NCI-H2171 (cell line): Measurements from ENCODE around the gene C19orf67.
A peak's percentile ranks its signal among the peaks of the same experiment; 100 is the strongest.

Experiments
- DNase-seq: peaks from one replicate; lab custom pipeline; 2025; lab: John Stamatoyannopoulos, UW

Gene C19orf67

GRCh38 chr19:14107581-14108461 lies 22.2 kb upstream of the C19orf67 start:
- DNase-seq: no peak

- no peak for DNase-seq
Observed at GRCh38 chr19:14106840-14107239, 21.3 kb upstream of the C19orf67 start.

- DNase-seq: no peak
Observed at GRCh38 chr19:14105680-14106079, 20.1 kb upstream of the C19orf67 start.

GRCh38 chr19:14103310-14103709 lies 17.7 kb upstream of the C19orf67 start:
- DNase-seq: no peak

- DNase-seq: no peak
Observed at GRCh38 chr19:14102756-14103155, 17.2 kb upstream of the C19orf67 start.

GRCh38 chr19:14102102-14102696 lies 16.6 kb upstream of the C19orf67 start:
- no peak for DNase-seq

- no peak for DNase-seq
Observed at GRCh38 chr19:14101003-14101545, 15.5 kb upstream of the C19orf67 start.

GRCh38 chr19:14097532-14098151 lies 12.1 kb upstream of the C19orf67 start:
- DNase-seq: no peak

- no peak for DNase-seq
Observed at GRCh38 chr19:14096272-14096992, 10.8 kb upstream of the C19orf67 start.

GRCh38 chr19:14094854-14095253 lies 9.3 kb upstream of the C19orf67 start:
- DNase-seq: no peak

- DNase-seq: no peak
Observed at GRCh38 chr19:14093117-14093823, 7.7 kb upstream of the C19orf67 start.

- DNase-seq: no peak
Observed at GRCh38 chr19:14091813-14092462, 6.4 kb upstream of the C19orf67 start.

- DNase-seq: peak; percentile 89
Observed at GRCh38 chr19:14091081-14091812, 5.7 kb upstream of the C19orf67 start.

- peak; percentile 97 for DNase-seq
Observed at GRCh38 chr19:14090509-14091080, 5.0 kb upstream of the C19orf67 start, which contains the start of gene SAMD1. Gene SAMD1, minus strand, starts transcription at chr19:14090751.

GRCh38 chr19:14089662-14090508 lies 4.3 kb upstream of the C19orf67 start:
- DNase-seq: peak; percentile 56

GRCh38 chr19:14089412-14089661 lies 3.8 kb upstream of the C19orf67 start:
- DNase-seq: peak; percentile 14

GRCh38 chr19:14088634-14089411 lies 3.2 kb upstream of the C19orf67 start:
- no peak for DNase-seq

GRCh38 chr19:14086098-14086497 lies 515 bp upstream of the C19orf67 start:
- no peak for DNase-seq

- DNase-seq: no peak
Observed at GRCh38 chr19:14082675-14082960, 3.0 kb downstream of the C19orf67 start.
